ENCODE results near the gene DUSP22. TPM values are rescaled to one million over a fixed set of nuclear protein-coding genes. Genes with fewer than 3 reads are reported as not detected.
"Not testable (repeated sequence)": the region's sequence is repeated elsewhere in the genome, so short reads cannot be mapped to it uniquely, and the experiment has no call there.

The DUSP22 gene, protein sequence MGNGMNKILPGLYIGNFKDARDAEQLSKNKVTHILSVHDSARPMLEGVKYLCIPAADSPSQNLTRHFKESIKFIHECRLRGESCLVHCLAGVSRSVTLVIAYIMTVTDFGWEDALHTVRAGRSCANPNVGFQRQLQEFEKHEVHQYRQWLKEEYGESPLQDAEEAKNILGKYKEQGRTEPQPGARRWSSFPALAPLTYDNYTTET
- polyA plus RNA-seq (2013, experiment 1 of 2; ENCODE audit: insufficient read length) = 16.3 TPM
- polyA plus RNA-seq (2013, experiment 2 of 2; ENCODE audit: insufficient read length) = 18.0 TPM

DNA sequence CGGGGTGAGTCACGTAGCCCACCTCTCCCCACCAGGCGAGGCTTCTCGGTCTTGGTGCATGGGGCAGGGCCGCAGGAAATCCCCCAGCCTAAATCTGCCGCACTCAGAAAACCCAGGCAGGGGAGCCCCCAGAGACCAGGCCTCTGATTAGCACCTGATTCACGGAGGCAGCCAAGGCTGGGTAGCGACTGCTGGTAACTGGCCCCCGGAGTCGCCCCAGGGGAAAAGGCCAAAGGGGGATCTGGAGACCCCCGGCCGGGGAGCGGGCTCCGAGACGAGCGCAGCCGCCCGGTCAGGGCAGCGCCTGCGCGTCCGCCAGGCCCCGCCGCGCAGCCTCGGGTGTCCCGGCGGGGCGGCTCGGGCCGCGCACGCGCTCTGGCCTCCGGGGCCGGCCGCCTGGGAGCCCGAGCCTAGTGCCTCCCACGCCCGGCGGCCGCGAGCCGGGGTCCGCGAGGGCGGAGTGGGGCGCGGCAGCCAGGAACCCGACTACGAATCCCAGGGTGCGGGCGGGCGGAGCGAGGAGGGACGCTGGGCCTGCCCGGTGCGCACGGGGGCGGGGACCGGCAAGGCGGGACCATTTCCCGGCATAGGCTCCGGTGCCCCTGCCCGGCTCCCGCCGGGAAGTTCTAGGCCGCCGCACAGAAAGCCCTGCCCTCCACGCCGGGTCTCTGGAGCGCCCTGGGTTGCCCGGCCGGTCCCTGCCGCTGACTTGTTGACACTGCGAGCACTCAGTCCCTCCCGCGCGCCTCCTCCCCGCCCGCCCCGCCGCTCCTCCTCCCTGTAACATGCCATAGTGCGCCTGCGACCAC, at the start of gene DUSP22:
TSS of gene DUSP22 (plus strand) at position 791 of the 809 bp plus-strand sequence. CDS start 53 bp downstream, outside the sequence.
- DNase-seq = peak; percentile 82

- DNase-seq = peak; percentile 21
Measured at GRCh38 chr6:246352-246751, 45.9 kb upstream of the DUSP22 start.

GRCh38 chr6:247351-247750, 44.9 kb upstream of the DUSP22 start:
- DNase-seq = no peak

DNA sequence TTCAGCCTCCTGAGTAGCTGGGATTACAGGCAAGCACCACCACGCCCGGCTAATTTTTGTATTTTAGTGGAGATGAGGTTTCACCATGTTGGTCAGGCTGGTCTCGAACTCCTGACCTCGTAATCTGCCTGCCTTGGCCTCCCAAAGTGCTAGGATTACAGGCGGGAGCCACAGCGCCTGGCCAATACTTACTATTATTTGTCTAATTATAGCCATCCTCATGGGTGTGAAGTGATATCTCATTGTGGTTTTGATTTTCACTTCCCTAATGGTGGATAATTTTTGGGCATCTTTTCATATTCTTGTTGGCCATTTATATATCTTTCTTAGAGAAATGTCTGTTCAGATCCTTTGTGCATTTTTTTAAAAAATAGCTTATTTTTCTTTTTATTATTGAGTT, 44.2 kb upstream of the DUSP22 start:
- DNase-seq = not testable (repeated sequence)

DNA sequence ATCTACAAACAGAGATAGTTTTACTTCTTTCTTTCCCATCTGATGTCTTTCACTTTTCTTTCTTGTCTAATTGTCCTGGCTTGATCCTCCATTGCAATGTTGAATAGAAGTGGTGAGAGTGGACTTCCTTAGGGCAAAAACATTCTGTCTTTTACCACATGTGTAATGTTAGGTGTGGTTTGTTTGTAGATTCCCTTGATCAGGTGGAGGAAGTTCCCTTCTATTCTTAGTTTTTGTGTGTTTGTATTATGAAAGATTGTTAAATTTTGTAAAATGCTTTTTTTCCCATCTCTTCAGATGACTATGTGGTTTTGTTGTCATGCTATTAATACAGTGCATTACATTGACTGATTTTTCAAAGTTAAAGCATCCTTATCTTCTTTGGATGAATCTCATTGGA, 41.6 kb upstream of the DUSP22 start:
- no peak for DNase-seq

- DNase-seq = no peak
Measured at GRCh38 chr6:251920-252319, 40.4 kb upstream of the DUSP22 start.

DNA sequence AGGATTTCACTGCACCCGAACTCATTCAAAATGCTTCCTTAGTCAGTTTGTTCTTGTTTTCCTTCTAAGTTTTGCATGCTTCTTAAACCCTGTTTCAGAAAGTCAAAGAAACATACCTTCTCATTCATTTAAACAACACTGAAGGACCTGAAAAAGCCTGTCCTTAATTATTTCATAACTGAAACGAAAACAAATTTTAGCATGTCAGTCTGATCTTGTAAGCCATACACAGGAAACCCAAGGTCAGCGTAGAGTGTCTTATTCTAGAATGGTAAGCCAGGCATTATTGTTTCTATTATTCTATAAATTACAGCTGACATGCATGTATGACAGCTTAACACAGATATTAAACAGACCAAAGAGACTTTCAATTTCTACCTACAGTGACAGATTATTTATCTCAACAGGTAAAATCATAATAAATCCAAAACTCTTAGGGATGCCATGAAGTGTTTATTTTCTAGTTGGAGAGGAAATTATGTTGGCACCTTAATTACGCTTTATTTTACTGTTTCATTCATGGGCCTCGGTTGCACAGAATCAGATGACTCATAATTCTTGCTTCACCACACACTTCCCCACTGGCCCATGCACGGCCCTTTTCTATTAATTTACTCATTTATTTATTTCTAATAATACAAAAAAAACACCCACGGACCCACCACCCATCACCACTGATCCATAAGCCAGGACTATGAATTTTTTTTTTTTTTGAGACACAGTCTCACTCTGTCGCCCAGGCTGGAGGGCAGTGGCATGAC, 39.3 kb upstream of the DUSP22 start:
- no peak for DNase-seq

GRCh38 chr6:254016-254415, 38.3 kb upstream of the DUSP22 start:
- peak; percentile 21 for DNase-seq

DNA sequence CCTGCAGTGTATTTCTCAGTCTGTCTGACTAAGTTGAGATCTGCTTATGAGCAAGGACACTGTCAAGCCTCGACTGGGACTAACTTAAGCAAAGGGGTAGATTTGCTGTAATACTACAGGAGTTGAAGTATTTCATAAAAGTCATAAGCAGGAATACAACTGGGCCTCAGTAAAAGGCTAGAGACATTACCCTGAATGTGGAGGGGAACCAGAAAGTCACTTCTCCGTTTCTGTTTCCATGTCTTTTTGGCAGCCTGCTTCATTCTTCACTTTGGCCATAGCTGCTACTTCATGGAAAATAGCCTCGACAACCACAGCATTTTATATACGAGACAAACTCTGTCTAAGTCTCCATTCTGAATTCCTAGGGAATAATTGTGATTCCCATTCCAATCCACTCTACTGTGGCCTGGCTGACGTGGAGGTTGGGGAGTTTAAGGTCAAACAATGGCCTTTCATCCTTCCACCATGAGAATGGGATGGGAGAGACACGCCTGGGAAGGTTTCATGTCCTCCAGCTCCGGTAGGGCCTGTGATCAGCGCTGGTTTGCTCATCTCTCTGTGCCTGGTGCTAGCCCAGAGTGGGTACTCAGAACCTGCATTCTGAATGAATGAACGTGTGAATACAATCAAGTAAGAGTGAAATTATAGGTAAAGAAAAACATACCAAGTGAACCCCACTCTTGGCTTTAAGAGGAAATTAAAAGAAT, 37.1 kb upstream of the DUSP22 start:
- DNase-seq = no peak

- no peak for DNase-seq
Measured at GRCh38 chr6:255751-256083, 36.6 kb upstream of the DUSP22 start.

DNA sequence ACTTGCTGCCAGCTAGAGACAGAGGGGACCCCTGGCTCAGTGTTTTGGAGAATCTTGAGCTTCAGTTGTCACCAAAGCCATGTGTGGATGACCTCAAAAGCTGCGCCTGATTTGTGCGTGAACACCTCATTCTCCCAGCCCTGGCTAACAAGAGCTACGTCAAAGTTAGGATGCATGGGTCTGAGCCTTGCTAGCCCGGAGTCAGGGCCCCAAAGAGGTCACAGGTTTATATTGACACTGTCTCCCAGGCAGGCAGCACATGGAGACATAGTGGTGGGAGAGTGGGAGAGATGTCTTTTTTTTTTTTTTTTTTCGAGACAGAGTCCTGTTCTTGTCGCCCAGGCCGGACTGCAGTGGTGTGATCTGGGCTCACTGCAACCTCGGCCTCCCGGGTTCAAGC, 36.1 kb upstream of the DUSP22 start:
- DNase-seq = no peak

DNA sequence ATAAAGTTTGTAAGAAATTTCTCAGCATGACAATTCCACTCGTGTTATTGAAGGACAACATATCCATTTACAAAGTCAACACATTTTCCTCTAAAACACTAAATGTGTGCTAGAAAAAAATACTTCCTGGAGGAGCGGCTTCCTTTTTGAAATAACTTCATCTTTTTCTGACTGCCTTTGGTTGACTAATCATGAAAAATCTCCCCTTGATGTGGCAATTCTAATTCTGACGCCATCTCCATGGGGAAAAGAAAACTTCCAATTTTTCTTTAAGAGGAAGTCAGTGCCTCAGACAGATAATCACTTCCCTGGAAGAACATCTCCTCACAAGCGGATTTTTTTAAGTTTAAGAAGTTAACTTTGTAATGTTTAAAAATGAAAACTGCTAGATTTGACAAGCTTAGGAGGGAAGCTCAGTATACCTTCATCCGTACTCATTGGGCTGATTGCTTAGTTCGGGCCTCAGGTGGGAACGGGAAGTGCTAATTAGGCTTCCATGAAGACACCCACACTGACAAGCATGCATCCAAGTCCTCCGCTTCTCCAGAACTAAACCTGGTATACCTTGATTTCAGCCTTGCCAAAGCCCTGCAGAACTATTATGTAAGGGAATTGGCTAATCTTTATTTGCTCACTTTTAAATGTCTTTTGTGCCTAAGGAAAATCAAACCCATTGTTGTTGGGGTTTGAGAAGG, 35.1 kb upstream of the DUSP22 start:
- peak; percentile 43 for DNase-seq

DNA sequence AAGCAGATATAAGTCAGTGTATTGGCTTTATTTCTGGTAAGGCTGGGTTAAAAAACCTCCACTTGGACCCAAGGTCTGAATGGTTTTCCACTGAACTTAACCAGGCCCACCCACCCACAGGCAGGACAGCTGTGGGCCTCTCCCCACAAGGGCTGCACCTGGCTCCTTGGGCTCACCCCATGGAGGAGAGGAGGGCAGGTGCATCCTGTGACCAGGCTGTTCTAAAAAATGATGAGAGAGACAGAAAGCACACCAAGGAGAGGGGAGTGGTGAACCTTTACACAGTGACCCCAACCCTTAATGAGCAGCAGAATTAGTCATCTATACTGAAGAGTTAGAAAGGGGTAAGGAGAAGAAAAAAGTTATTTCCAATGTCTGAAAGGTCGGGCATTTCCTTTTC, 34.5 kb upstream of the DUSP22 start:
- DNase-seq = no peak

DNA sequence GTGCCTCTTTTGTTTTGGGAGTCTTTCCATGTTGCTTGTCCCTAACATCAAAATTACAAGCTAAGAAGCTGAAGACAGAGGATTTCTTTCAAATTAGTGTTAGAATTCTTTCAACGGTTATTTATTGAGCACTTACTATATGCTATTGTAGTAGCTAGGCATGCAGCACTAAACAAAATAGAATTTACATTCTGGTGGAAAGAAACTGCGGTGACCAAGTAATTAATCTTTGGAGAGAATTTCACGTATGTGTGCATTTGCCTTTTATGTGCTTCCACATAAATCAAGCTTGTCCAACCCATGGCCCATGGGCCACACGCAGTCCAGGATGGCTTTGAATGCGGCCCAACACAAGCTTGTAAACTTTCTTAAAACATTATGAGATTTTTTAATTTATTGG, 33.0 kb upstream of the DUSP22 start:
- no peak for DNase-seq

GRCh38 chr6:259901-260508, 32.3 kb upstream of the DUSP22 start:
- no peak for DNase-seq

GRCh38 chr6:264626-265025, 27.7 kb upstream of the DUSP22 start:
- DNase-seq = no peak

- DNase-seq = no peak
Measured at GRCh38 chr6:268394-268935, 23.8 kb upstream of the DUSP22 start.

- no peak for DNase-seq
Measured at GRCh38 chr6:273551-274058, 18.7 kb upstream of the DUSP22 start.

GRCh38 chr6:277746-278145, 14.5 kb upstream of the DUSP22 start:
- no peak for DNase-seq

DNA sequence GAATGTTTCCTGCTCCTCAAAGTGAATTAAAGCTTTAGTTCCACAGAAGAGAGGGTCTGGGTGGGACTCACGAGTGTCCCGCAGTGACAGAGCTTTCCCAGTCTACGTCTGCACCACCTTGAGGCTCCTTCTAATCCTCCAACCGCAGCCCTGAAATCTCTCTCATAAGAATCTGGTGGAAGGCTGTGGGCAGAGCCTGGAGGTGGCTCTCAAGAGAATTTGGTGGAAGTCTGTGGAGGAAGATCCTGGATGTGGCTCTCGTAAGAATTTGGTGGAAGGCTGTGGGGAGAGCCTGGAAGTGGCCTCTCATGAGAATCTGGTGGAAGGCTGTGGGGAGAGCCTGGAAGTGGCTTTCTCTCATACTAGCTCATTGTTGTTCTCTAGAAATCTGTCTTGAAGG, 13.8 kb upstream of the DUSP22 start:
- no peak for DNase-seq

- DNase-seq = no peak
Measured at GRCh38 chr6:279341-280029, 12.8 kb upstream of the DUSP22 start.

All from fibroblast of skin of back (primary cell).